Left kidney (tissue), 2 donors: Measurements from ENCODE around the gene BCL2L11. TPM values are rescaled to one million over a fixed set of nuclear protein-coding genes. Genes with fewer than 3 reads are reported as not detected.

Source experiments
- DNase-seq: peaks from one replicate; pipeline ENCODE4 v3.0.0-alpha.2; 2013
- polyA plus RNA-seq: library from polyadenylated mRNA; unstranded; fragments of 120-200 nt; gene quantifications from one replicate; pipeline ENCODE4 v1.2.1, GENCODE V29; 2013; ENCODE audit not compliant: insufficient read length

Gene BCL2L11
- polyA plus RNA-seq, 1 donor = 17.8 TPM

- DNase-seq = no peak
Measured at GRCh38 chr2:111143107-111143842, 22.6 kb downstream of the BCL2L11 start.

- no peak for DNase-seq
Measured at GRCh38 chr2:111143843-111144198, 23.1 kb downstream of the BCL2L11 start.

GRCh38 chr2:111145103-111145760, 24.5 kb downstream of the BCL2L11 start:
- DNase-seq = no peak

- DNase-seq = no peak
Measured at GRCh38 chr2:111145951-111146350, 25.2 kb downstream of the BCL2L11 start.

- no peak for DNase-seq
Measured at GRCh38 chr2:111148225-111148873, 27.6 kb downstream of the BCL2L11 start.

- no peak for DNase-seq
Measured at GRCh38 chr2:111148925-111149324, 28.2 kb downstream of the BCL2L11 start.

GRCh38 chr2:111149882-111150455, 29.3 kb downstream of the BCL2L11 start:
- no peak for DNase-seq

GRCh38 chr2:111154758-111155157, 34.0 kb downstream of the BCL2L11 start:
- DNase-seq = no peak

GRCh38 chr2:111155610-111156009, 34.9 kb downstream of the BCL2L11 start:
- DNase-seq = no peak

- no peak for DNase-seq
Measured at GRCh38 chr2:111156529-111156928, 35.8 kb downstream of the BCL2L11 start.

GRCh38 chr2:111157071-111157661, 36.5 kb downstream of the BCL2L11 start:
- no peak for DNase-seq

GRCh38 chr2:111157798-111158197, 37.1 kb downstream of the BCL2L11 start:
- DNase-seq = no peak

GRCh38 chr2:111159641-111160040, 38.9 kb downstream of the BCL2L11 start:
- no peak for DNase-seq

GRCh38 chr2:111160758-111161157, 40.0 kb downstream of the BCL2L11 start:
- DNase-seq = no peak

GRCh38 chr2:111161971-111162370, 41.3 kb downstream of the BCL2L11 start:
- no peak for DNase-seq

- DNase-seq = no peak
Measured at GRCh38 chr2:111162718-111163331, 42.1 kb downstream of the BCL2L11 start.

- no peak for DNase-seq
Measured at GRCh38 chr2:111164078-111164477, 43.4 kb downstream of the BCL2L11 start.

GRCh38 chr2:111165084-111165483, 44.4 kb downstream of the BCL2L11 start:
- DNase-seq = no peak

GRCh38 chr2:111166115-111166514, 45.4 kb downstream of the BCL2L11 start:
- no peak for DNase-seq

- no peak for DNase-seq
Measured at GRCh38 chr2:111167076-111167862, 46.6 kb downstream of the BCL2L11 start.

- no peak for DNase-seq
Measured at GRCh38 chr2:111167863-111168162, 47.1 kb downstream of the BCL2L11 start.
